Esophagus muscularis mucosa (tissue), 4 donors: ENCODE results near the gene ZNF618. TPM values are rescaled to one million over a fixed set of nuclear protein-coding genes. Genes with fewer than 3 reads are reported as not detected.

ENCODE experiments used
- DNase-seq: peaks from one replicate; pipeline ENCODE4 v3.0.0-alpha.2; 2017; ENCODE audit errors: extremely low spot score
- H3K27ac ChIP-seq, 4 donors: fragments of 200-600 bp; sonication (generic); replicated peaks in 1 of 4; 1 replicate in 3 of 4; 2 replicates in 1 of 4; pipeline ENCODE4 v1.5.1; 2016 to 2019; ENCODE audit warnings: mild to moderate bottlenecking in 1 of 4
- H3K27me3 ChIP-seq, 4 donors: fragments of 200-600 bp; sonication (generic); one replicate each; pipeline versions ENCODE4 v1.5.1 to v1.6.0; 2016 to 2019
- H3K36me3 ChIP-seq, 4 donors: fragments of 200-600 bp; sonication (generic); one replicate each; pipeline ENCODE4 v1.5.1; 2016 to 2019
- H3K4me1 ChIP-seq, 4 donors: fragments of 200-600 bp; sonication (generic); one replicate each; pipeline ENCODE4 v1.5.1; 2016 to 2019
- H3K4me3 ChIP-seq, 4 donors: fragments of 200-600 bp; sonication (generic); 1 replicate in 2 of 4; 2 replicates in 2 of 4; pipeline ENCODE4 v1.5.1; 2016 to 2019; ENCODE audit warnings: mild to moderate bottlenecking in 4 of 4, moderate library complexity in 1 of 4
- H3K9me3 ChIP-seq, 4 donors: fragments of 200-600 bp; sonication (generic); 1 replicate in 3 of 4; 2 replicates in 1 of 4; pipeline ENCODE4 v1.5.1; 2016 to 2019
- EP300 ChIP-seq: sonication (generic); formaldehyde crosslinking; IDR thresholded peaks from one replicate; pipeline ENCODE4 v1.6.1; 2017; ENCODE audit warnings: antibody characterized with exemption
- POLR2A ChIP-seq: fragments of 450-650 bp; IDR thresholded peaks from one replicate; pipeline ENCODE4 v1.6.1; 2017; ENCODE audit warnings: antibody characterized with exemption, moderate library complexity, mild to moderate bottlenecking, low read depth
- POLR2AphosphoS5 ChIP-seq, 2 donors: sonication (generic); formaldehyde crosslinking; IDR thresholded peaks; one replicate each; pipeline ENCODE4 v1.6.1; 2017; ENCODE audit warnings: antibody characterized with exemption in 2 of 2
- WGBS: methylation state at CpG from one replicate; pipeline ENCODE4 v1.1.5; 2018; 5-methylcytosine and 5-hydroxymethylcytosine counted together
- intact Hi-C: fragments of 100-400 bp; cut with DNase I; formaldehyde crosslinking; loops from one replicate; pipeline ENCODE4 v1.15.1; 2023
- total RNA-seq, 4 donors: library from RNA; depleted of rRNA; stranded (reverse); fragments of >200 nt; gene quantifications; one replicate each; pipeline versions ENCODE4 v1.1.0 to v1.2.1, GENCODE V29; 2016
- TF ChIP-seq, protein P1 (sequence below), 3 experiments: fragments of 200-600 bp in 2 of 3; fragments of 450-650 bp in 1 of 3; sonication (generic) in 2 of 3; IDR thresholded peaks; one replicate each; pipeline ENCODE4 v1.5.1; 2017 to 2019; ENCODE audit warnings: antibody characterized with exemption in 3 of 3, mild to moderate bottlenecking in 2 of 3, moderate library complexity in 1 of 3

The ZNF618 gene
- total RNA-seq, 4 donors from 2014 or later: 1.2 to 4.5 (median 2.6) TPM

DNA sequence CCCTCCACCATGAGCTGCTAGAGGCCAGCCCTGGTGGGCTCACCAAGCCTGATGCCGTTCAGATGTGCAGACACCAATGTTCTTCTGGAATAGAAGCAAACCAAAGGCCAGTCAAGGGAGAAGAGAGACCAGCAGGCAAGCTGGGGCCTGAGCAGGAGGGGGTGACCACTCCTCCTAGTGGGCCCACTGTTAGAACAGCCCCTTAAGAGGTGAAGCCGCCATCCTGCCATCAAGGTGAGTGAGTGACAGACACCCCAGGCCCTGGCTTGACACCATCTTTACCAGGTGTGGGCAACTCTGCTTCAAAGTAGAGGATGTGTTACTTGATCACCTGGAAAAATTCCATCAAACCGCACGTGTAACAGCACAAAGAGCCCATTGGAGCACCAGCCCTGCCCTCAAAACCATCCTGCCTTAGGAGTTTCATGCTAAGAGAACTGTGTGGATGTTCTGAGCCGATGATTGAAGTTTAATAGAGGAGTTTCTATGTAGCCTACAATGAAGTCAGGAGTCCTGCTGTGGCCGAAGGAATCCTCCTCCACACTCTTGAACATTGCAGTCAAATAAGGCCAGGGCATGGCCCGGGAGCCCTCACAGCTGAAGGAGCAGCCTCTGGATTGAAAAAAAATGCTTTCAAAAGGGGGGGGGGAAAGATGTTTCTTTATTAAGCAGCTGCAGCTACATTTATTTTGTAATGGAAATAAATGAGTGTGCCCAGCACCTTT lies 181.2 kb downstream of the ZNF618 start:
- peaks cover 0 to 7% (median 2%) of the 10 kb centered on the region in 4 donors for H3K4me1 ChIP-seq
- intact Hi-C loops: no loop called here
- H3K36me3 ChIP-seq: no peaks in the 10 kb centered on the region
- TF ChIP-seq POLR2A (no peak), EP300 (no peak), POLR2AphosphoS5 (IDR thresholded peaks at IDR 0.05) (no peak)
- TF ChIP-seq, protein P1, sequence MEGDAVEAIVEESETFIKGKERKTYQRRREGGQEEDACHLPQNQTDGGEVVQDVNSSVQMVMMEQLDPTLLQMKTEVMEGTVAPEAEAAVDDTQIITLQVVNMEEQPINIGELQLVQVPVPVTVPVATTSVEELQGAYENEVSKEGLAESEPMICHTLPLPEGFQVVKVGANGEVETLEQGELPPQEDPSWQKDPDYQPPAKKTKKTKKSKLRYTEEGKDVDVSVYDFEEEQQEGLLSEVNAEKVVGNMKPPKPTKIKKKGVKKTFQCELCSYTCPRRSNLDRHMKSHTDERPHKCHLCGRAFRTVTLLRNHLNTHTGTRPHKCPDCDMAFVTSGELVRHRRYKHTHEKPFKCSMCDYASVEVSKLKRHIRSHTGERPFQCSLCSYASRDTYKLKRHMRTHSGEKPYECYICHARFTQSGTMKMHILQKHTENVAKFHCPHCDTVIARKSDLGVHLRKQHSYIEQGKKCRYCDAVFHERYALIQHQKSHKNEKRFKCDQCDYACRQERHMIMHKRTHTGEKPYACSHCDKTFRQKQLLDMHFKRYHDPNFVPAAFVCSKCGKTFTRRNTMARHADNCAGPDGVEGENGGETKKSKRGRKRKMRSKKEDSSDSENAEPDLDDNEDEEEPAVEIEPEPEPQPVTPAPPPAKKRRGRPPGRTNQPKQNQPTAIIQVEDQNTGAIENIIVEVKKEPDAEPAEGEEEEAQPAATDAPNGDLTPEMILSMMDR (IDR thresholded peaks at IDR 0.05): no peak
- no peak overlapping the region for H3K4me3 ChIP-seq
- DNase-seq: no peak
- 80% methylated on average over 7 of the region's 7 CpGs for WGBS
- H3K27me3 ChIP-seq: peaks cover 0 to 5% (median 0%) of the 10 kb centered on the region in 4 donors
- no peaks in the 10 kb centered on the region for H3K9me3 ChIP-seq
- no peak overlapping the region for H3K27ac ChIP-seq

DNA sequence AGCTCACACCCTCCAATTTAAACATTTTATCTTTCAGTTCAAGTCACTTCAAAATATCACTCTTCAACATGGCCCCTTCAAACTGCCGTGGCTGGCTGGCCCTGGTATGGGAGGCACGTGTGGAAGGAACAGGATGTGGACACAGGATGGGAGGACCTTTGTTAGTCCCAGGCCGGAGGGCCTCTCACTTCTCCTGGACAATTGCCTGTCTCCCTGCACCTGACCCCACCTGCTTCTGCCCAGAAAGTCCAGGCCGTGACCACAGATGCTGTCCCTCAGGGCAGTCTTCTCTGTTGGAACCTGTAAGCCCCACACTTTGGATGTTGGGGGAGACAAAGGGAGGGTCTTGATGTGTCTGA lies 182.6 kb downstream of the ZNF618 start:
- H3K4me1 ChIP-seq: peaks cover 0 to 7% (median 2%) of the 10 kb centered on the region in 4 donors
- no peak overlapping the region for H3K4me3 ChIP-seq
- no peaks in the 10 kb centered on the region for H3K36me3 ChIP-seq
- DNase-seq: no peak
- H3K27me3 ChIP-seq: peaks cover 0 to 18% (median 0%) of the 10 kb centered on the region in 4 donors
- 87% methylated on average over 4 of the region's 4 CpGs for WGBS
- intact Hi-C loops: no loop called here
- no peaks in the 10 kb centered on the region for H3K9me3 ChIP-seq
- no peak overlapping the region for H3K27ac ChIP-seq
- TF ChIP-seq EP300 (no peak), POLR2AphosphoS5 (IDR thresholded peaks at IDR 0.05) (no peak), POLR2A (no peak)
- TF ChIP-seq, protein P1 (IDR thresholded peaks at IDR 0.05): no peak

DNA sequence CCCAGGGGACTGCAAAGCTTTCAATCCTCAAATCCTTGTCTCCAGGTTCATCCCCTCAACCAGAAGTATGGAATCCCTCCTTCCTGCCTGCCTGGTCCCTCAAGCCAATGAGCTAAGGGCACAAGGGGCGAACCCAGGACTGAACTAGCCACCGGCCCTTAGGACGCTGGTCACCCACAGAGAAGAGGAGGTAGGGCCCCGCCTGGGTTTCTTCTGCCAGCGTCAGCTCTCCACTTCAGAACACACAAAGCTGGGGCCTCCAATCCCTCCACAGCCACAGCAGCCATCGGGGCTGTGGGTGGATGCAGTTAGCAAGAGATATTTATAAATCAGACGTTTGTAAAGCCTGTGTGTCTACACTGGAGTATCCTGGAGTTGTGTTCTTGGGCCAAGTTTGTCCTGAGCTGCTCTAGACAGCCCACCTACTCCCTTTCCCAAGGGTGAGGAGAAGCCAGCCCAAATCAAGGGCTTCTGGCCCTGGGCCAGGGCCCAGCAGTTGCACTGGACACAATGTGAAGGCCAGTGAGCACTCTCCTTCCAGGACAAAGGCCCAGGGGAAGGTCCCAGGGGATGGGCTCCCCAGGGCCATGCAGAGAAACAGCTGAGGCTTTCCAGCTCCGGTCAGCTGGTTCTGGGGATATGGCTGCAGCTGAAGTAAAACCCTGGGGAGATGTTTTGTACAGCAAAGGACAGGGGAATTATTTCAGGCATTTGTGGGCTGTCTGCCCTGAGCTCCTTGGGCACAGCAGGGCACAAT lies 183.1 kb downstream of the ZNF618 start:
- DNase-seq: no peak
- H3K27me3 ChIP-seq: peaks cover 0 to 21% (median 0%) of the 10 kb centered on the region in 4 donors
- WGBS: 85% methylated on average over 8 of the region's 8 CpGs
- H3K4me3 ChIP-seq: no peak overlapping the region
- H3K36me3 ChIP-seq: no peaks in the 10 kb centered on the region
- intact Hi-C loops: no loop called here
- TF ChIP-seq POLR2AphosphoS5 (IDR thresholded peaks at IDR 0.05) (no peak), POLR2A (no peak), EP300 (no peak)
- TF ChIP-seq, protein P1 (IDR thresholded peaks at IDR 0.05): no peak
- H3K4me1 ChIP-seq: peaks cover 0 to 7% (median 2%) of the 10 kb centered on the region in 4 donors
- H3K9me3 ChIP-seq: no peaks in the 10 kb centered on the region
- H3K27ac ChIP-seq: no peak overlapping the region

DNA sequence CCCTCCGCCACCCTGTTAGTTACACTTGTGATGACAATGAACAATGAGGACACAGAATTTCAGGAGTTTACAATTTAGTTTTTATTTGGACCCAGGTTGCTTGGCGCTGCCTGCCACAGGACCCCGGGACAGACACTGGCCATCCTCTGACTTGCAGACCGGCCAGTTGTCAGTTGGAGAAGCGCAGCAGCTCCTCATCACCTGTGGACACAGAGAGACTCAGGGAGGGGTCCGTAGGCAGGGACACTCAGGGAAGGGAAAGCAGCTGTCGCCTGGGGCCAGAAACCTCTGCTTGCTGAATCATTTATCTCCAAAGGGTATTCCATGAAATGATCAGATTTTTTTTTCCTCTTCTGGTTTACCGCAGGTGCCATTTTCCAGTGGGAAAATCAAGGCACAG lies 184.0 kb downstream of the ZNF618 start:
- H3K27ac ChIP-seq: no peak overlapping the region
- no peak for DNase-seq
- H3K27me3 ChIP-seq: peaks cover 0 to 21% (median 0%) of the 10 kb centered on the region in 4 donors
- WGBS: 90% methylated on average over 8 of the region's 8 CpGs
- no peaks in the 10 kb centered on the region for H3K9me3 ChIP-seq
- TF ChIP-seq, protein P1 (IDR thresholded peaks at IDR 0.05): no peak
- TF ChIP-seq EP300: no peak
- TF ChIP-seq POLR2AphosphoS5 (IDR thresholded peaks at IDR 0.05): no peak
- no peak for TF ChIP-seq POLR2A
- H3K4me1 ChIP-seq: peaks cover 0 to 7% (median 2%) of the 10 kb centered on the region in 4 donors
- H3K36me3 ChIP-seq: no peaks in the 10 kb centered on the region
- no peak overlapping the region for H3K4me3 ChIP-seq
- intact Hi-C loops: no loop called here
